GM12875 (cell line): ENCODE measurements around the gene DENND1A.

Experiments used
- H3K4me3 ChIP-seq: one replicate; pipeline ENCODE4 v1.5.1; 2011; ENCODE audit warnings: low read depth, low read length, control low read depth
- CTCF ChIP-seq: IDR thresholded peaks from 2 replicates; pipeline ENCODE4 v1.5.1; 2011; ENCODE audit warnings: low read depth, mild to moderate bottlenecking, control low read depth, inconsistent platforms, low read length, moderate library complexity, borderline replicate concordance; ENCODE audit not compliant: insufficient read depth

The DENND1A gene

GRCh38 chr9:123447934-123448646 is 481.8 kb downstream of the DENND1A start:
- TF ChIP-seq CTCF = no peak
- H3K4me3 ChIP-seq = no peak overlapping the region

GRCh38 chr9:123445981-123446610 is 483.8 kb downstream of the DENND1A start:
- TF ChIP-seq CTCF = no peak
- H3K4me3 ChIP-seq = no peak overlapping the region

GRCh38 chr9:123445116-123445515 is 484.8 kb downstream of the DENND1A start:
- no peak for TF ChIP-seq CTCF
- no peak overlapping the region for H3K4me3 ChIP-seq

GRCh38 chr9:123441769-123442168 is 488.2 kb downstream of the DENND1A start:
- no peak overlapping the region for H3K4me3 ChIP-seq

GRCh38 chr9:123440256-123440655 is 489.7 kb downstream of the DENND1A start:
- H3K4me3 ChIP-seq = no peak overlapping the region
- TF ChIP-seq CTCF = no peak

More at GRCh38 chr9:123441769-123442168, 488.2 kb downstream of the DENND1A start:
- no peak for TF ChIP-seq CTCF

- no peak overlapping the region for H3K4me3 ChIP-seq
- no peak for TF ChIP-seq CTCF
These were observed 491.1 kb downstream of the DENND1A start for GRCh38 chr9:123438821-123439220.

- no peak overlapping the region for H3K4me3 ChIP-seq
- TF ChIP-seq CTCF = no peak
These were observed 491.6 kb downstream of the DENND1A start for GRCh38 chr9:123438321-123438720.
